ENCODE data around the gene PLSCR4.
"Not testable (repeated sequence)": the region's sequence is repeated elsewhere in the genome, so short reads cannot be mapped to it uniquely, and the experiment has no call there.

The PLSCR4 gene

DNA sequence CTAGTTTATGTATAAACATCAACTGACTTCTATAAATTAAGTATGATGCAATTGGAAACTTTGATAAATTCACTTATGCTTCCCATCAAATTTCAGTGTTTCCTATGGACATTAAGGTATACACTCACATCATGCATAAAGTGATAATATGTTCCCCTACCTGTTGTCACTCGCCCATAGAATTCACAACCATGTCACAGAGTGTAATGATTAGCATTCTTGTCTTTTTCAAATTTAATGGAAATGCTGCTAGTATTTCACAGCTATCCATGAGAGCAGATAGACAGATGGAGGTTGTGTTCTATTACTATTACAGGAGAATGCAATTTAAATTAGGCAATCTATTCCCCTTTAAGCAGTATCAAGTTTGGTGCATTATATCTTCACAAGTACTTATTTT, 984 bp downstream of the PLSCR4 start:
- Histone ChIP-seq H3K4me2 (no peak overlapping the region), H3K4me3 (no peak overlapping the region)

DNA sequence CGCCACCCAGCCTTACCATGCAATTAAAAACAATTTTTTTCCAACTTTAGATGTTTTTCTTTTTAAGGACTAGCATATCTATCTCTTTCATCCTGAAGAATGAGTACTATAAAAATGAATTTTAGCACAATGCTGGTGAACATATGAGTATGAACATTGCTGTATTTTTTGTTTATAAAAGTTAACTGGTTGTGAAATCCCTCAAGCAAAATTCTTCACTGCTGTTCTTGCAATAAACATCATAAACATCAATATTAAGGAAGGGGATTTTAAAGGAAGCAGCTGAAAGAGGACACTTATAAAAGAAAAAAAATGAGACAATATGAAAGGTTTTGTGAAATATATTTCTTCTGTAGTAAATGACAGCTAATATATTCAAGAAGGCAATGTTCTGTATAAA, 3.0 kb downstream of the PLSCR4 start:
- no peak for TF ChIP-seq Cebpa-rat (IDR thresholded peaks at IDR 0.05)
- peaks cover 16% of the 10 kb centered on the region for H3K9me3 ChIP-seq
- no peak overlapping the region for H3K9ac ChIP-seq
- H3K4me3 ChIP-seq = no peak overlapping the region
- H3K27ac ChIP-seq = no peak overlapping the region
- no peaks in the 10 kb centered on the region for H3K27me3 ChIP-seq
- no peaks in the 10 kb centered on the region for H3K4me1 ChIP-seq
- no peak overlapping the region for H3K4me2 ChIP-seq
- H4K20me1 ChIP-seq = no peaks in the 10 kb centered on the region
- no peaks in the 10 kb centered on the region for H3K36me3 ChIP-seq

More for the DNA sequence above, 984 bp downstream of the PLSCR4 start:
- Histone ChIP-seq H3K36me3 (no peaks in the 10 kb centered on the region), H3K27ac (no peak overlapping the region), H3K9me3 (peaks cover 16% of the 10 kb centered on the region), H4K20me1 (no peaks in the 10 kb centered on the region), H3K27me3 (no peaks in the 10 kb centered on the region), H3K4me1 (no peaks in the 10 kb centered on the region), H3K9ac (no peak overlapping the region)
- no peak for TF ChIP-seq Cebpa-rat (IDR thresholded peaks at IDR 0.05)

DNA sequence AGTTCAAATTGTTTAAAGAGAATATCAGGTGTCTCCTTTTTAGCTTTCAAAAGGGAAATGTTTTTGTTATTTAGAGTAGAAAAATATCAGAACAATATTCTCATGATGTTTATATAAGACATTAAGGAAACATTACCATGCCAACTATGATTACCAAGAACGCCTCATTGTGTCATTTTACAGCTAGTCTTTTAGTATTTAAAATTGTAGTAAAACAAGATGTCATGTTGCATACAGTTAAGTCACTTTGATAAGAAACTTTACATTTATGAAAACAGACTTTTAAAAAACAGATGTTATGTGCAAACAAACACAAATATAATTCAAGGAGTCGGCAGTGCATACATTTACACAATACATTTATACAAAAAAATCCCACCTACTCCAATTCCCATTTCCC, 4.4 kb downstream of the PLSCR4 start:
- H3K27ac ChIP-seq = no peak overlapping the region
- no peak overlapping the region for H3K4me2 ChIP-seq
- H3K9me3 ChIP-seq = peaks cover 11% of the 10 kb centered on the region
- no peaks in the 10 kb centered on the region for H4K20me1 ChIP-seq
- TF ChIP-seq Cebpa-rat (IDR thresholded peaks at IDR 0.05) = no peak
- H3K9ac ChIP-seq = no peak overlapping the region
- no peaks in the 10 kb centered on the region for H3K36me3 ChIP-seq
- H3K4me1 ChIP-seq = no peaks in the 10 kb centered on the region
- no peak overlapping the region for H3K4me3 ChIP-seq
- no peaks in the 10 kb centered on the region for H3K27me3 ChIP-seq

DNA sequence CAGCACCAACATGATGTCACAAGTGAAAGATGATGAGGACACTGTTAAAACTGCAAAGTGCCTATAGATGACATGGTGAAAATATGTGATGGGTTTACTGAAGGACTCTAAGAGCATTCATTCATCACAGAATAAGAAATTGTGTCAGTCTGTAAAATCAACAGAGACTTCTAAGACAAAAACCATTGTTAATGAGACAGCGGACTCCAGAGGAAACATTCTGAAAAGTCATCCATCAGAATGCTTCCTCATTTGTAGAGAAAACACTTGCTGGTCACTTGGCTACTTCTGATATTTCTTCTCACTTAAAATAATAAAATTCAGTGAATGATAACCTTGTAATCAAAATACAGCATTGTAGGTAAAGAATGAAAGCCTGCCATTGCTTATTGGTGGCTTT, 7.3 kb downstream of the PLSCR4 start:
- TF ChIP-seq Cebpa-rat (IDR thresholded peaks at IDR 0.05) = no peak
- Histone ChIP-seq H3K27me3 (no peaks in the 10 kb centered on the region), H3K36me3 (no peaks in the 10 kb centered on the region)

DNA sequence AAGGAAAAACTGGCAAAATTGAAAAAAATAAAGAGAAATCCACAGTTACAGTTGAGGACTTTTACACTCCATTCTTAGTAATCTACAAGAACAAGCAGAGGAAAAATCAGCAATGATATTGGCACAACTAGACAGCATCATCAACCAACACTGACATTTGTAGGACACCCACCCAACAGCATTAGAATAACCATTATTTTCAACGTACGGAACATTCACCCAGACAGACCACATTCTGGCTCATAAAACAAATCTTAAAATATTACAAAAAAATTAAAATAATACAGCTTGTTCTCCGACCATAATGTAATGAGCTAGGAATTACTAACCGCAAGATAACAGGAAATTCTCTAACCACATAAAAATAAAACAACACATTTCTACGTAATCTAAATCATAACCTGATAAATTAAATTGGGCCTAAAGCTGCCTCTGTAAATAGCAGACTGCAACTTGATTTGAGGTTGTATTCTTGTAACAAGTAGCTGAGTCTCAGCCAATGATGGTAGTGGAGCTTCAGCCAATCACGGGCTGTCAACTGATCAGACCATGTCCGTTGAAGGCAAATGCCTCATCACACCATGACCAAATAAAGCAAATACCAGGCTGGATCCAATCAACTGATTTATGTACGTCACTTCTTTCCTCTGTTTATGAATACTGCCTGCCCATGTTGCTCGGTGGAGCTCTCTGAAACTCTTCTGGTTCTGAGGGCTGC, 9.2 kb downstream of the PLSCR4 start:
- Histone ChIP-seq H3K27ac (no peak overlapping the region), H3K9me3 (peaks cover under 1% of the 10 kb centered on the region), H3K9ac (no peak overlapping the region), H3K36me3 (no peaks in the 10 kb centered on the region), H4K20me1 (no peaks in the 10 kb centered on the region), H3K4me1 (no peaks in the 10 kb centered on the region), H3K27me3 (no peaks in the 10 kb centered on the region), H3K4me2 (no peak overlapping the region), H3K4me3 (no peak overlapping the region)
- no peak for TF ChIP-seq Cebpa-rat (IDR thresholded peaks at IDR 0.05)

More for the DNA sequence above, 7.3 kb downstream of the PLSCR4 start:
- Histone ChIP-seq H3K4me3 (no peak overlapping the region), H4K20me1 (no peaks in the 10 kb centered on the region), H3K4me1 (no peaks in the 10 kb centered on the region), H3K27ac (no peak overlapping the region), H3K9ac (no peak overlapping the region), H3K4me2 (no peak overlapping the region), H3K9me3 (no peaks in the 10 kb centered on the region; the same call in 1 of the 2 replicates)

DNA sequence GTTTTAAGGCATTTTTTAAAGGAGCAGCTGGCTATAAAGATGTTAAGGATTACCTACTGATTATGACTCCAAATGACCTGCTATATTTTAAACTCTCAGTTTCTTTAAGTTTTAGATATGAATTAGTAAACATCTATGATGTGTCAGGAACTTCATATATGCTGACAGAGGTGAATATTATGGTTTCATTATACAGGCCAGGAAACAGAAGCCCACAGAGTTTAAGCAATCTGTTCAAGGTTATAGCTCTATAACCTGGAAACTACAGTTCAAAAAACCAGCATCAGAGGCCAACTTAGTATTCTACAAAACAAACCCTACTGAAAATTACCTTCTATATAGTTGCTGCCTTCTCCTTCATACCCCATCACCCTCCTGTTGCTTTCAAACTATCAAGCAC, 17.4 kb downstream of the PLSCR4 start:
- Histone ChIP-seq H3K27me3 (no peaks in the 10 kb centered on the region), H3K4me3 (no peak overlapping the region), H3K9ac (no peak overlapping the region), H3K4me1 (no peaks in the 10 kb centered on the region), H3K27ac (no peak overlapping the region), H3K9me3 (peaks cover 17% of the 10 kb centered on the region), H4K20me1 (no peaks in the 10 kb centered on the region), H3K36me3 (no peaks in the 10 kb centered on the region), H3K4me2 (no peak overlapping the region)
- TF ChIP-seq Cebpa-rat (IDR thresholded peaks at IDR 0.05) = no peak

DNA sequence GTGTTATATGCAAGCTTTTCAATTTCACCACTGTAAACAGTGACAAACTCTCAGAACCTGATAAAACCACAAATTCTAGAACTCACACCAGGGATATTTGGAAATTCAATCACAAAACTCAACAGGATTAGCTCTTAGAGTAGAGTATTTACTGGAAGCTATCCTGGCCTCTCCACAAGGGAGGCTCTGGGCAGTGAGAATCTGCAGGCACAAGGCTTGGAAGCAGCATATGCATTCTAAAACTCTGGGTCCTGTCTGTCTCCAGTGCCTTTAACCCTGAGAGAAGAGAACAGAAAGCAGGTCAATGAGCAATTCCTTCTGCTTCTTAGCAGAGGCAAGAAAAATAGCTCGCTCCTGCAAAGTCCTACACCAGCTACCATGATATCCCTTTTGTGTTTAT, 23.4 kb downstream of the PLSCR4 start:
- Histone ChIP-seq H3K9me3 (no peaks in the 10 kb centered on the region), H3K4me3 (no peak overlapping the region), H3K36me3 (no peaks in the 10 kb centered on the region), H3K9ac (no peak overlapping the region), H3K27ac (no peak overlapping the region), H3K4me2 (no peak overlapping the region), H3K4me1 (no peaks in the 10 kb centered on the region), H3K27me3 (no peaks in the 10 kb centered on the region), H4K20me1 (no peaks in the 10 kb centered on the region)
- TF ChIP-seq Cebpa-rat (IDR thresholded peaks at IDR 0.05) = no peak

DNA sequence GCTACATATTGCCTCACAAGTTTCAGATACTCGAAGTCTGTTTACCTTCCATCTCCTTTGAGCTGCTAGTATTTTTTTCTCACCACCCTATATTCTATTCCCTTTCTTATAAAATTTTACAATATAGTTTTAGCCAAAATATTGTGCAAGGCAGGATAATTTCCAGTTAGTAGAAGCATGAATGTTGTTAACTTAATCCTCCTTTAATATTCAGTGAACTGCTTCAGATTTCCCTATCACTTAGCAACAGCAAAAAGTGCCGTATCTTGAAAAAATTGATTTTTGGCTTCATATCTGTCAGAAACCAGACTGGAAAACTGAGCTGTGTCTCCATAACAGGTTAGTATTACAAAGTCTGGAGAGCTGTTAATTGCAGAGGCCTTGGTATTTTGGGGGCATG, 24.0 kb downstream of the PLSCR4 start:
- Histone ChIP-seq H4K20me1 (no peaks in the 10 kb centered on the region), H3K27me3 (no peaks in the 10 kb centered on the region), H3K4me1 (no peaks in the 10 kb centered on the region), H3K4me3 (no peak overlapping the region), H3K27ac (no peak overlapping the region), H3K9me3 (no peaks in the 10 kb centered on the region), H3K36me3 (no peaks in the 10 kb centered on the region), H3K4me2 (no peak overlapping the region), H3K9ac (no peak overlapping the region)
- no peak for TF ChIP-seq Cebpa-rat (IDR thresholded peaks at IDR 0.05)

DNA sequence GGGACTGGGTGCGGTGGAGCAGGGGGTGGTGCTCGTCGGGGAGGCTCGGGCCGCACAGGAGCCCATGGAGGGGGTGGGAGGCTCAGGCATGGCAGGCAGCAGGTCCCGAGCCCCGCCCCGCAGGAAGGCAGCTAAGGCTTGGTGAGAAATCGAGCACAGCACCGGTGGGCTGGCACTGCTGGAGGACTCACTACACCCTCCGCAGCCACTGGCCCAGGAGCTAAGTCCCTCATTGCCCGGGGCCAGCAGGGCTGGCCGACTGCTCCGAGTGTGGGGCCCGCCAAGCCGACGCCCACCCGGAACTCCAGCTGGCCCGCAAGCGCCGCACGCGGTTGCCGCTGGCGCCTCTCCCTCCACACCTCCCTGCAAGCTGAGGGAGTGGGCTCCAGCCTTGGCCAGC, 25.4 kb downstream of the PLSCR4 start:
- H3K4me2 ChIP-seq, H4K20me1 ChIP-seq, H3K4me1 ChIP-seq, H3K27me3 ChIP-seq, H3K36me3 ChIP-seq, H3K9me3 ChIP-seq, H3K9ac ChIP-seq, H3K4me3 ChIP-seq, H3K27ac ChIP-seq: not testable (repeated sequence)

DNA sequence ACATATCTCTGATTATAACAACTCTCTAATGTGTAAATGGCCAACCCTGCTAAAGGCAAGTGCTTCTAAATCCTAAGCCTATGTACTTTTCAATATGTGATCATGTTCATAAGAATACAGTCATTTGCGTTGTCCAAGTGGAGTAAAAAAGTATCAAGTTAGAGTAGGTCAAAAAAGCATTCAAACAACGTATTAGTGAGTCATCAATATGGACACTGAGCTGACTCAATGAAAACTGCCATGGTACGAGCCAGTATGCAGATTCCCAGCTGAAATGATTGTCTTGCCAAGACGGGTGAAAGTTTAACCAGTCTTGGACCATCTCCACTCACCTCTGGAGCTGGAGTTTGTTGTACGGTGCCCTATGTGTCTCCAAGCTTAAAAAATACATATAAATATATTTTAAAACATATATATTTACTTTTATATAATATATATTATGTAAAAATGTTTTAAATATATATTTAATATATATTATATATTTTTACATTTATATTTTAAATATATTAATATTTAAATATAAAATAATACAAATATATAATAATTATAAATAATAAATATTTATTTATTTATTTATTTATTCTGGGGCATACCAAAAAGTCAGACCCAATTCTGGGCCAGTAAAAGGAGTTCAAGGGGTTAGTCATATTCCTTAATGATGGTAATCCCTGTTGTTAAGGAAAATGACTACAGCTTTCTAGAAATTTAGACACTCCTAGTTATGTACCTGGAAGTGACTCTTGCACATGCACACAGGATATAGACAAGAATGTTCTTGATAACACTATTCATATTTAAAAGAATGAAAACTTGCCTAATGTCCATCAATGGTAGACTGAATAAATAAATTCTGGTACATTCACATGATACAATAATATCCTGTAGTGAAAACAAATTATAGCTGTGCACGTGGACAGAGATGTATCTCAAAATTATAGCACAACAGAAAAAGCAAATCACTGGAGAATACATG, 27.2 kb downstream of the PLSCR4 start:
- no peak for TF ChIP-seq Cebpa-rat (IDR thresholded peaks at IDR 0.05)
- no peak overlapping the region for H3K4me3 ChIP-seq
- H3K27me3 ChIP-seq = no peaks in the 10 kb centered on the region
- H4K20me1 ChIP-seq = no peaks in the 10 kb centered on the region
- no peak overlapping the region for H3K4me2 ChIP-seq
- no peak overlapping the region for H3K9ac ChIP-seq
- no peaks in the 10 kb centered on the region for H3K36me3 ChIP-seq
- no peak overlapping the region for H3K27ac ChIP-seq
- H3K9me3 ChIP-seq = no peaks in the 10 kb centered on the region
- H3K4me1 ChIP-seq = no peaks in the 10 kb centered on the region
